Uterus (tissue), 2 donors: ENCODE data around the gene SET.

Source experiments
- POLR2A ChIP-seq, 2 donors: fragments of 450-650 bp; IDR thresholded peaks; one replicate each; pipeline ENCODE4 v1.6.1; 2016; ENCODE audit warnings: antibody characterized with exemption in 2 of 2, mild to moderate bottlenecking in 1 of 2, moderate library complexity in 1 of 2
- TF ChIP-seq, protein P1 (sequence below), 4 experiments: fragments of 200-600 bp in 2 of 4; fragments of 450-650 bp in 2 of 4; sonication (generic) in 2 of 4; IDR thresholded peaks; one replicate each; pipeline ENCODE4 v1.5.1; 2016 to 2019; ENCODE audit warnings: antibody characterized with exemption in 4 of 4, mild to moderate bottlenecking in 2 of 4, moderate library complexity in 1 of 4

- TF ChIP-seq, protein P1, sequence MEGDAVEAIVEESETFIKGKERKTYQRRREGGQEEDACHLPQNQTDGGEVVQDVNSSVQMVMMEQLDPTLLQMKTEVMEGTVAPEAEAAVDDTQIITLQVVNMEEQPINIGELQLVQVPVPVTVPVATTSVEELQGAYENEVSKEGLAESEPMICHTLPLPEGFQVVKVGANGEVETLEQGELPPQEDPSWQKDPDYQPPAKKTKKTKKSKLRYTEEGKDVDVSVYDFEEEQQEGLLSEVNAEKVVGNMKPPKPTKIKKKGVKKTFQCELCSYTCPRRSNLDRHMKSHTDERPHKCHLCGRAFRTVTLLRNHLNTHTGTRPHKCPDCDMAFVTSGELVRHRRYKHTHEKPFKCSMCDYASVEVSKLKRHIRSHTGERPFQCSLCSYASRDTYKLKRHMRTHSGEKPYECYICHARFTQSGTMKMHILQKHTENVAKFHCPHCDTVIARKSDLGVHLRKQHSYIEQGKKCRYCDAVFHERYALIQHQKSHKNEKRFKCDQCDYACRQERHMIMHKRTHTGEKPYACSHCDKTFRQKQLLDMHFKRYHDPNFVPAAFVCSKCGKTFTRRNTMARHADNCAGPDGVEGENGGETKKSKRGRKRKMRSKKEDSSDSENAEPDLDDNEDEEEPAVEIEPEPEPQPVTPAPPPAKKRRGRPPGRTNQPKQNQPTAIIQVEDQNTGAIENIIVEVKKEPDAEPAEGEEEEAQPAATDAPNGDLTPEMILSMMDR (IDR thresholded peaks at IDR 0.05): no peak
- TF ChIP-seq POLR2A (IDR thresholded peaks at IDR 0.05): no peak
Observed at GRCh38 chr9:128712451-128713410, 23.7 kb downstream of the SET start.
